Nephron progenitor cell (in vitro differentiated cells): Measurements from ENCODE around the gene CXCR5.

Experiments
- DNase-seq: peaks from one replicate; pipeline ENCODE4 v3.0.0; 2021
- H3K27ac Mint-ChIP-seq: 2 replicates; pipeline ENCODE4 v1.8.0; 2021; ENCODE audit warnings: mild to moderate bottlenecking, moderate library complexity, mixed read lengths
- H3K27me3 Mint-ChIP-seq: 2 replicates; pipeline ENCODE4 v1.8.0; 2021; ENCODE audit warnings: mild to moderate bottlenecking, low read depth, mixed read lengths; ENCODE audit not compliant: poor library complexity
- H3K36me3 Mint-ChIP-seq: 2 replicates; pipeline ENCODE4 v1.8.0; 2021; ENCODE audit warnings: low read depth, mixed read lengths
- H3K4me1 Mint-ChIP-seq: 2 replicates; pipeline ENCODE4 v1.8.0; 2021; ENCODE audit warnings: mixed read lengths
- H3K4me3 Mint-ChIP-seq: 2 replicates; pipeline ENCODE4 v1.8.0; 2021; ENCODE audit warnings: mild to moderate bottlenecking, moderate library complexity, mixed read lengths
- H3K9me3 Mint-ChIP-seq: 2 replicates; pipeline ENCODE4 v1.8.0; 2021; ENCODE audit warnings: mild to moderate bottlenecking, moderate library complexity, mixed read lengths
- TF ChIP-seq, protein P1 (sequence below): fragments of 200-600 bp; sonication (generic); IDR thresholded peaks from 2 replicates; pipeline ENCODE4 v1.5.0; 2021; ENCODE audit warnings: antibody characterized with exemption

Gene CXCR5

DNA sequence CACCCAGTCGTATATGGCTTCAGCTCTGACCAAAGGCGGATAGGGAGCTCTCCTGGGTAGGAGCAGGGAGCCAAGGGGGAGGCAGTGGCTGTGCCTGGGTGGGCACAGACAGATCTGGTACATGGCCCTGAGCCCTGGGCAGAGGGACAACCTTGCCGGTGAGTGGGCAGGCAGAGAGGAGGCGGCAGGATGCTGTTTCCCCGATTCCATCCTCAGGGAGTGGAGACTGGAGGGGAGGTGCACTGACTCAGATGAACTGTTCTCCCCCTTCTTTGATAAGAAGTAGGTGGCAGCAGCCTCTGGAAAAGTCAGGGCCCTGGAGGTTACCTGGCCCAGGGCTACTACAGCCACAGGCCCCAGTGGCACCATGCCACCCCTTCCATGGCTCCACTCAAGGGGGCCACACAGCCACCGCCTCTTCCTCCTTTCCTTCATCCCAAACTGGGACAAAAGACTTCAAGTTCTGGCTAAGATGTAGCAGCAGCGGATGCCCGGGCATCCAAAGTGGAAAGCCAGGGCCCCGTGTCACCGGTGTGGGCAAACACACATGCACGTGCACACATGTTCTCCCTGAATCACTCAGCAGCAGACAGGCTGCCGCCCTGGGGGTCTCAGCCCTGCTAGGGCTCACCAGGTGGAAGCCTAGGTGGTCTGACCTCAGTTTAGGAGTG lies 13.4 kb downstream of the CXCR5 start:
- peaks cover 2% of the 10 kb centered on the region for H3K27me3 Mint-ChIP-seq
- peak overlapping the region; percentile 93 for H3K27ac Mint-ChIP-seq
- no peak for DNase-seq
- H3K4me1 Mint-ChIP-seq: peaks cover 54% of the 10 kb centered on the region
- H3K4me3 Mint-ChIP-seq: no peak overlapping the region
- TF ChIP-seq, protein P1, sequence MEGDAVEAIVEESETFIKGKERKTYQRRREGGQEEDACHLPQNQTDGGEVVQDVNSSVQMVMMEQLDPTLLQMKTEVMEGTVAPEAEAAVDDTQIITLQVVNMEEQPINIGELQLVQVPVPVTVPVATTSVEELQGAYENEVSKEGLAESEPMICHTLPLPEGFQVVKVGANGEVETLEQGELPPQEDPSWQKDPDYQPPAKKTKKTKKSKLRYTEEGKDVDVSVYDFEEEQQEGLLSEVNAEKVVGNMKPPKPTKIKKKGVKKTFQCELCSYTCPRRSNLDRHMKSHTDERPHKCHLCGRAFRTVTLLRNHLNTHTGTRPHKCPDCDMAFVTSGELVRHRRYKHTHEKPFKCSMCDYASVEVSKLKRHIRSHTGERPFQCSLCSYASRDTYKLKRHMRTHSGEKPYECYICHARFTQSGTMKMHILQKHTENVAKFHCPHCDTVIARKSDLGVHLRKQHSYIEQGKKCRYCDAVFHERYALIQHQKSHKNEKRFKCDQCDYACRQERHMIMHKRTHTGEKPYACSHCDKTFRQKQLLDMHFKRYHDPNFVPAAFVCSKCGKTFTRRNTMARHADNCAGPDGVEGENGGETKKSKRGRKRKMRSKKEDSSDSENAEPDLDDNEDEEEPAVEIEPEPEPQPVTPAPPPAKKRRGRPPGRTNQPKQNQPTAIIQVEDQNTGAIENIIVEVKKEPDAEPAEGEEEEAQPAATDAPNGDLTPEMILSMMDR: no peak
- peaks cover 18% of the 10 kb centered on the region for H3K36me3 Mint-ChIP-seq
- no peaks in the 10 kb centered on the region for H3K9me3 Mint-ChIP-seq

DNA sequence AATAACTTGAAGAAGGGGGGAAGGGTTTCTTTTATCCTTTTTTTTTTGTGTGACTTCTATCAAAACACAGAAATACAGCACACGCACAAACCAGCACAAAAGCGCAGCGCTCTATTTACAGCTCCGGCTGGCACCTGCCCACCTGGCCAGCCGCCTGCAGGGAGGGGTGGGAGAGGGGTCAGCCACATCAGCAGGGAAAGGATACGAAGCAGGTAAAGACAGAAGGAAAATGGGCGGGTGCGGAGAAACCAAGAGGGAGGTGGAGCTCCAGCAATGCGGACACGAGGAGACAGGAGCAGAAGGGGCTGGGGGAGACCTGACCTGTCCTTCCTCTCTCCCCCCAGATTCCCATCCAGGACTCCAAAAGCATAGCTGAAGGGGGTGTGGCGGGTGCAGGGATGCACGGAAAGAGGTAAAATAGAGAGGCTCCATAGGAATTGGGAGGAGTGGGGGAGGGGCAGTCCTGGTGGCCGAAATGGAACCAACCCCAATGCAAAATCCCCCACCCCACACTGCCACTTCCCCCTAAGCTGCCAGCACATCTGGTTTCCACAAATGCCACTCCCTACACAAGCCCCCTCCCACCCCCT lies 14.1 kb downstream of the CXCR5 start:
- H3K9me3 Mint-ChIP-seq: no peaks in the 10 kb centered on the region
- no peak for DNase-seq
- H3K27me3 Mint-ChIP-seq: no peaks in the 10 kb centered on the region
- peaks cover 51% of the 10 kb centered on the region for H3K4me1 Mint-ChIP-seq
- no peak overlapping the region for H3K4me3 Mint-ChIP-seq
- peaks cover 20% of the 10 kb centered on the region for H3K36me3 Mint-ChIP-seq
- TF ChIP-seq, protein P1: no peak
- peak overlapping the region; percentile 79 for H3K27ac Mint-ChIP-seq

DNA sequence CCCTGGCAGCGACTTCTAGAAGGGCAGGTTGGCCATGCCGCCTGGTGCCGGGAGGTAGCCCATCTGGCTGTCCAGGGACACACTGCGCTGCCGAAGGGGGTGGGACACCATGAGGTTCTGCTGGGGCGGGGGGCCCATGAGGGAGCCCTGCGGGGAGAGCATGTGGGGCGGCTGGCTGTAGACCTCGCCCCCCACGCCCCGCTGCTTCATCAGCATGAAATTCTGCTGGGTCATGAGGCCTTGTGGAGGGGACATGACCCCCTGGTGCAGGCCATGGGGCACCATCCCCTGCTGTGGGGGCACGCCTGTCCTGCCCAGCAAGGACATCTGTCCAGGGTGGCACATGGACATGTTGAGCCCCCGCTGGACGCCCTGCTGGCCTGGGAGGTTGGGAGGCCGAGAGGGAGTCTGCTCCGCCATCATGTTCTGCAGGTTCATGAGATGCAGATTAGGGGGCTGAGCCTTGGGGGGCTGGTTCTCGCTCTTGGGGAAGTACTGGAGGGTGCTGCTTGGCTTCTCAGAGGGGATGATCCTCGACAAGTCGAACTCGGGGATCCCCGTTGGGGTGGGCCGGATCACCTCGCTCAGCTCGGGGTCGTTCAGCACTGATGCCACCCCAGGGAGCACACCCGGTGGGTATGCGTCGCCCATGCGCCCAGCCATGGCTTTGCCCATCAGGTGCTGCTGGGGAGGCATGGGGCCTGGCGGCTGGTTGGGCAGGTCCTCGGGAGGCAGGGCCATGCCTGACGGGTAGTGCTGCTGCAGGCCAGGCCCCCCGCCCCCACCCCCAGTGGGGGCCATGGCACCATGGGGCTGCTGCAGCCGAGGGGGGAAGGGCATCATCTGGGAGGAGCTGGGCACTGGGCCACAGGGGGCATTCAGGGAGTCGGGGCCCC lies 15.0 kb downstream of the CXCR5 start:
- Mint-ChIP-seq H3K27ac (no peak overlapping the region), H3K4me3 (no peak overlapping the region)

DNA sequence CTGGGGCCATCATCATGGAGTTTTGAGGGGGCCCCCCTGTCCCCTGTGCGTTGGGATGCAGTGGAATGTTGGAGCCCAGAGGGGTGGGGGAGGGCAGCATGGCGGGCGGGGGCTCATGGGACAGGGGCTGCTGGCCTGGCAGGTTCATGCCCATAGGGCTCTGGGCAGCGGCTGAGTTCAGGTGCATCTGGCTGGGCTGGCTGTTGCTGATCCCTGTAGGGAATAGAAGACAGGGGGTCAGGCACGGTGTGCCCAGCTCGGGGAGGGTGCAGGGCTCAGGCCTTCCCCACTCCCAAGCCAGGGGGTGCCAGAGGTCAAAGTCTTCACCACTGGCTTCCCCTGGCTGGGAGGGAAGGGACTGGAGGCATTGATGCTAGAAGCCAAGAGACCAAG lies 15.6 kb downstream of the CXCR5 start:
- H3K4me3 Mint-ChIP-seq: no peak overlapping the region
- TF ChIP-seq, protein P1: no peak

More for the DNA sequence above, 15.0 kb downstream of the CXCR5 start:
- Mint-ChIP-seq H3K36me3 (peaks cover 20% of the 10 kb centered on the region), H3K9me3 (no peaks in the 10 kb centered on the region), H3K4me1 (peaks cover 42% of the 10 kb centered on the region), H3K27me3 (no peaks in the 10 kb centered on the region)
- DNase-seq: no peak
- TF ChIP-seq, protein P1: no peak

DNA sequence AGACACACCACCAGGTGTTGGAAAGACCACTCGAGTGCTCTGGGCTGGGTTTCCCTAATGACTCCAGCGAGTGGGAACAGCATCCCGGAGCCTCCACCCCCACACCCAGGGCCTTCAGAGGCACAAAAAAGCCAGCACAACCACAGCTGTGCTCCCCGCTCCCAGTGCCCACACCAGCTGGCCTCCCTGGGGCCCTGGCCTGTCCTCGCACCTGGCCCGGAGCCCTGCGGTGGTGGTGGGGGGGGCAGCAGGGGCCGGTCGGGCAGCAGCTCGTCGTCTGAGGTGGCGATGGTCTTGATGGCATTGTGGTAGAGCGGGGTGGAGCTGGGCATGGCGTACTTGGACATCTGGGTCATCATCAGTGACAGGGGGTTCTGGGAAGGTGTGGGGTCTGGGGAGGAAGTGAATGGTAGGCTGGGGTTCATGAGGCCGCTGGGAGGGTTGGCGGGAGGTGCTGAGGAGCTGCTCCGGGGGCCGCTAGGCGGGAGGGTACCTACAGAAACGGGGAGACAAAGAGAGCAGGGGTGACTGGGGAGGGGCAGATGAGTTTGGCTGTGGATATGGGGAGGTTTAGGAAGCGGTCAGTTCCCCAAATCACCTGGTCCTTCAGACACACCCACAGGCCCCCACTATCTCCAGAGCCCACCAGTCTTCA lies 16.1 kb downstream of the CXCR5 start:
- DNase-seq: no peak
- peaks cover 31% of the 10 kb centered on the region for H3K4me1 Mint-ChIP-seq
- H3K36me3 Mint-ChIP-seq: peaks cover 15% of the 10 kb centered on the region
- no peaks in the 10 kb centered on the region for H3K9me3 Mint-ChIP-seq
- TF ChIP-seq, protein P1: no peak
- H3K27ac Mint-ChIP-seq: no peak overlapping the region
- no peak overlapping the region for H3K4me3 Mint-ChIP-seq
- no peaks in the 10 kb centered on the region for H3K27me3 Mint-ChIP-seq

More for the DNA sequence above, 15.6 kb downstream of the CXCR5 start:
- Mint-ChIP-seq H3K27me3 (no peaks in the 10 kb centered on the region), H3K9me3 (no peaks in the 10 kb centered on the region), H3K36me3 (peaks cover 15% of the 10 kb centered on the region), H3K27ac (no peak overlapping the region), H3K4me1 (peaks cover 36% of the 10 kb centered on the region)
- no peak for DNase-seq
